GM18861 (cell line): Measurements from ENCODE around the gene RLBP1.

Experiments used
- ATAC-seq: cut with Tn5 transposase; IDR thresholded peaks from one replicate; pipeline ENCODE4 v1.9.1; 2021; ENCODE audit not compliant: unreplicated experiment

Gene RLBP1

GRCh38 chr15:89206908-89207331 lies 14.5 kb downstream of the RLBP1 start:
- peak; percentile 57 for ATAC-seq

- ATAC-seq = no peak
Measured at GRCh38 chr15:89205991-89206585, 15.3 kb downstream of the RLBP1 start.

GRCh38 chr15:89203705-89204273 lies 17.6 kb downstream of the RLBP1 start:
- ATAC-seq = no peak

GRCh38 chr15:89201465-89202005 lies 19.8 kb downstream of the RLBP1 start:
- ATAC-seq = no peak

- ATAC-seq = no peak
Measured at GRCh38 chr15:89200182-89200581, 21.2 kb downstream of the RLBP1 start.

- no peak for ATAC-seq
Measured at GRCh38 chr15:89199746-89200145, 21.6 kb downstream of the RLBP1 start.

GRCh38 chr15:89198934-89199333 lies 22.4 kb downstream of the RLBP1 start:
- no peak for ATAC-seq

GRCh38 chr15:89198196-89198595 lies 23.2 kb downstream of the RLBP1 start:
- ATAC-seq = no peak

- ATAC-seq = no peak
Measured at GRCh38 chr15:89197503-89197971, 23.8 kb downstream of the RLBP1 start.

GRCh38 chr15:89196994-89197393 lies 24.4 kb downstream of the RLBP1 start:
- no peak for ATAC-seq

GRCh38 chr15:89196241-89196640 lies 25.1 kb downstream of the RLBP1 start:
- ATAC-seq = no peak

GRCh38 chr15:89195836-89196235 lies 25.5 kb downstream of the RLBP1 start:
- no peak for ATAC-seq

- ATAC-seq = no peak
Measured at GRCh38 chr15:89194608-89195007, 26.8 kb downstream of the RLBP1 start.

GRCh38 chr15:89192766-89193165 lies 28.6 kb downstream of the RLBP1 start:
- no peak for ATAC-seq

GRCh38 chr15:89192136-89192535 lies 29.2 kb downstream of the RLBP1 start:
- ATAC-seq = no peak

GRCh38 chr15:89187986-89188514 lies 33.3 kb downstream of the RLBP1 start:
- no peak for ATAC-seq

- no peak for ATAC-seq
Measured at GRCh38 chr15:89187301-89187985, 33.9 kb downstream of the RLBP1 start.

GRCh38 chr15:89186803-89187202 lies 34.6 kb downstream of the RLBP1 start:
- no peak for ATAC-seq

- no peak for ATAC-seq
Measured at GRCh38 chr15:89184886-89185526, 36.4 kb downstream of the RLBP1 start.

GRCh38 chr15:89184357-89184756 lies 37.0 kb downstream of the RLBP1 start:
- no peak for ATAC-seq
